Right renal pelvis (tissue), 4 donors: ENCODE measurements around the gene PBX3. TPM values are rescaled to one million over a fixed set of nuclear protein-coding genes. Genes with fewer than 3 reads are reported as not detected.
"Not testable (repeated sequence)": the region's sequence is repeated elsewhere in the genome, so short reads cannot be mapped to it uniquely, and the experiment has no call there.

ENCODE experiments used
- DNase-seq, 4 donors: peaks; one replicate each; pipeline ENCODE4 v3.0.0-alpha.2; 2013; ENCODE audit warnings: low read depth in 4 of 4, low spot score in 3 of 4, missing footprints in 1 of 4
- polyA plus RNA-seq, 4 donors: library from polyadenylated mRNA; unstranded; fragments of 120-200 nt; gene quantifications; one replicate each; pipeline ENCODE4 v1.2.1, GENCODE V29; 2013; ENCODE audit not compliant: insufficient read length in 4 of 4

PBX3 gene
- polyA plus RNA-seq, 4 donors = 26.9 to 33.9 (median 31.7) TPM

- DNase-seq = no peak
Measured at GRCh38 chr9:125772740-125773139, 25.6 kb downstream of the PBX3 start.

GRCh38 chr9:125774106-125774505 lies 26.9 kb downstream of the PBX3 start:
- DNase-seq = no peak

GRCh38 chr9:125776789-125777188 lies 29.6 kb downstream of the PBX3 start:
- not testable (repeated sequence) for DNase-seq

GRCh38 chr9:125778538-125779219 lies 31.5 kb downstream of the PBX3 start:
- DNase-seq = not testable (repeated sequence)

- not testable (repeated sequence) for DNase-seq
Measured at GRCh38 chr9:125779220-125779565, 32.0 kb downstream of the PBX3 start.

- no peak for DNase-seq
Measured at GRCh38 chr9:125782718-125783117, 35.5 kb downstream of the PBX3 start.

GRCh38 chr9:125784286-125785049 lies 37.3 kb downstream of the PBX3 start:
- DNase-seq = no peak

GRCh38 chr9:125785248-125785751 lies 38.1 kb downstream of the PBX3 start:
- no peak for DNase-seq

- DNase-seq = no peak
Measured at GRCh38 chr9:125787715-125788114, 40.5 kb downstream of the PBX3 start.

- DNase-seq = no peak
Measured at GRCh38 chr9:125789196-125789595, 42.0 kb downstream of the PBX3 start.

GRCh38 chr9:125794708-125795107 lies 47.5 kb downstream of the PBX3 start:
- no peak for DNase-seq

- DNase-seq = no peak
Measured at GRCh38 chr9:125795970-125796596, 48.9 kb downstream of the PBX3 start.

GRCh38 chr9:125797930-125798329 lies 50.8 kb downstream of the PBX3 start:
- no peak for DNase-seq

- DNase-seq = no peak
Measured at GRCh38 chr9:125803526-125803925, 56.4 kb downstream of the PBX3 start.

- no peak for DNase-seq
Measured at GRCh38 chr9:125805057-125805456, 57.9 kb downstream of the PBX3 start.

GRCh38 chr9:125805586-125805985 lies 58.4 kb downstream of the PBX3 start:
- no peak for DNase-seq

GRCh38 chr9:125807079-125807478 lies 59.9 kb downstream of the PBX3 start:
- no peak for DNase-seq

GRCh38 chr9:125810161-125810560 lies 63.0 kb downstream of the PBX3 start:
- no peak for DNase-seq

GRCh38 chr9:125811002-125811401 lies 63.8 kb downstream of the PBX3 start:
- no peak for DNase-seq

- no peak for DNase-seq
Measured at GRCh38 chr9:125812403-125812802, 65.2 kb downstream of the PBX3 start.

GRCh38 chr9:125815568-125815967 lies 68.4 kb downstream of the PBX3 start:
- DNase-seq = no peak

GRCh38 chr9:125816321-125816720 lies 69.1 kb downstream of the PBX3 start:
- DNase-seq = no peak
